Gastrocnemius medialis (tissue), 4 donors: ENCODE results near the gene TROAP. TPM values are rescaled to one million over a fixed set of nuclear protein-coding genes. Genes with fewer than 3 reads are reported as not detected.

Source experiments
- ATAC-seq, 2 donors: fragments of 150-250 bp; one replicate each; pipeline ENCODE4 v1.9.1; 2016
- DNase-seq, 2 donors: peaks; one replicate each; pipeline ENCODE4 v3.0.0-alpha.2; 2019
- H3K27ac ChIP-seq, 4 donors: fragments of 200-600 bp; sonication (generic); 1 replicate in 1 of 4; 2 replicates in 3 of 4; pipeline ENCODE4 v1.5.1; 2016 to 2018; ENCODE audit warnings: mild to moderate bottlenecking in 2 of 4, moderate library complexity in 1 of 4
- H3K27me3 ChIP-seq, 3 donors: fragments of 200-600 bp; sonication (generic) in 2 of 3; 1 replicate in 1 of 3; 2 replicates in 2 of 3; pipeline versions ENCODE4 v1.5.1 to v1.6.0; 2016 to 2019; ENCODE audit warnings: mild to moderate bottlenecking in 1 of 3, moderate library complexity in 1 of 3
- H3K36me3 ChIP-seq, 2 donors: fragments of 200-600 bp; sonication (generic) in 1 of 2; one replicate each; pipeline ENCODE4 v1.5.1; 2017 to 2018
- H3K4me1 ChIP-seq, 2 donors: fragments of 200-600 bp; sonication (generic) in 1 of 2; one replicate each; pipeline ENCODE4 v1.5.1; 2016 to 2017; ENCODE audit warnings: mild to moderate bottlenecking in 2 of 2
- H3K4me3 ChIP-seq, 4 donors: fragments of 200-600 bp; sonication (generic) in 3 of 4; 1 replicate in 1 of 4; 2 replicates in 3 of 4; pipeline ENCODE4 v1.5.1; 2016 to 2019; ENCODE audit warnings: mild to moderate bottlenecking in 2 of 4
- H3K9me3 ChIP-seq, 3 donors: fragments of 200-600 bp; sonication (generic) in 2 of 3; 1 replicate in 1 of 3; 2 replicates in 2 of 3; pipeline ENCODE4 v1.5.1; 2016 to 2019
- CTCF ChIP-seq, 5 experiments: fragments of 450-650 bp in 3 of 5; fragments of 200-600 bp in 2 of 5; sonication (generic) in 2 of 5; IDR thresholded peaks in 4 of 5; conservative IDR thresholded peaks in 1 of 5; 1 replicate in 4 of 5; 2 replicates in 1 of 5; pipeline ENCODE4 v1.5.1; 2016 to 2019; ENCODE audit warnings: antibody characterized with exemption in 5 of 5, mild to moderate bottlenecking in 3 of 5, moderate library complexity in 3 of 5
- POLR2A ChIP-seq, 2 donors: fragments of 450-650 bp; IDR thresholded peaks; one replicate each; pipeline ENCODE4 v1.6.1; 2017; ENCODE audit warnings: antibody characterized with exemption in 2 of 2, mild to moderate bottlenecking in 2 of 2, moderate library complexity in 2 of 2
- in situ Hi-C, 4 donors: fragments of 200-750 bp; cut with MboI; loops; one replicate each; pipeline versions ENCODE4 v1.15.0 to v1.8.0; 2017; ENCODE audit warnings: low sequenced_read_pairs in 4 of 4
- intact Hi-C: fragments of 100-400 bp; cut with DNase I; formaldehyde crosslinking; loops from one replicate; pipeline ENCODE4 v1.15.1; 2023; ENCODE audit warnings: low total_unique reads
- total RNA-seq, 4 donors: library from RNA; depleted of rRNA; stranded (reverse); fragments of >200 nt; gene quantifications; one replicate each; pipeline versions ENCODE4 v1.1.0 to v1.2.3, GENCODE V29; 2016

The TROAP gene
- total RNA-seq, 4 donors from 2014 or later, result 0.24 TPM; not detected in 3

- peak overlapping the region in 2 of 4 donors; percentile 40 to 49 for H3K4me3 ChIP-seq
- H3K36me3 ChIP-seq, result no peaks in the 10 kb centered on the region
- in situ Hi-C loops, result no loop called here
- no peaks in the 10 kb centered on the region for H3K9me3 ChIP-seq
- peaks cover 55 to 79% (median 58%) of the 10 kb centered on the region in 3 donors for H3K27me3 ChIP-seq
- H3K27ac ChIP-seq, result no peak overlapping the region
- DNase-seq (no peak), ATAC-seq (no peak)
- no peak for TF ChIP-seq CTCF (IDR thresholded peaks at IDR 0.05 in 4 of 5, conservative IDR thresholded peaks at IDR 0.05 in 1 of 5)
- TF ChIP-seq POLR2A (IDR thresholded peaks at IDR 0.05), result no peak
- peaks cover 22 to 36% of the 10 kb centered on the region in 2 donors for H3K4me1 ChIP-seq
- intact Hi-C loops, result no loop called here
Observed at GRCh38 chr12:49341777-49342065, 18.7 kb downstream of the TROAP start.

GRCh38 chr12:49342066-49342913 is 19.2 kb downstream of the TROAP start:
- peak in 1 of 2 donors; percentile 19 for DNase-seq

GRCh38 chr12:49342914-49343731 is 20.1 kb downstream of the TROAP start:
- in situ Hi-C loops, result no loop called here
- H3K4me1 ChIP-seq, result peaks cover 36 to 50% of the 10 kb centered on the region in 2 donors
- DNase-seq, result no peak
- no peak overlapping the region for H3K27ac ChIP-seq
- intact Hi-C loops, result no loop called here
- no peaks in the 10 kb centered on the region for H3K9me3 ChIP-seq
- no peaks in the 10 kb centered on the region for H3K36me3 ChIP-seq
- ATAC-seq, result no peak
- TF ChIP-seq CTCF (IDR thresholded peaks at IDR 0.05 in 4 of 5, conservative IDR thresholded peaks at IDR 0.05 in 1 of 5) (no peak), POLR2A (IDR thresholded peaks at IDR 0.05) (no peak)
- H3K27me3 ChIP-seq, result peaks cover 57 to 79% (median 63%) of the 10 kb centered on the region in 3 donors
- peak overlapping the region; percentile 40 to 60 (median 50) for H3K4me3 ChIP-seq

More at GRCh38 chr12:49342066-49342913, 19.2 kb downstream of the TROAP start:
- H3K4me3 ChIP-seq, result peak overlapping the region; percentile 40 to 60 (median 50)
- H3K27ac ChIP-seq, result no peak overlapping the region
- peaks cover 27 to 41% of the 10 kb centered on the region in 2 donors for H3K4me1 ChIP-seq
- intact Hi-C loops, result no loop called here
- H3K9me3 ChIP-seq, result no peaks in the 10 kb centered on the region
- peak; percentile 43 to 63 for ATAC-seq
- H3K36me3 ChIP-seq, result no peaks in the 10 kb centered on the region
- in situ Hi-C loops, result no loop called here
- peaks cover 55 to 79% (median 58%) of the 10 kb centered on the region in 3 donors for H3K27me3 ChIP-seq
- peak; percentile 60 to 81 (median 66) for TF ChIP-seq CTCF (IDR thresholded peaks at IDR 0.05 in 4 of 5, conservative IDR thresholded peaks at IDR 0.05 in 1 of 5)
- TF ChIP-seq POLR2A (IDR thresholded peaks at IDR 0.05), result no peak

GRCh38 chr12:49344486-49345050 is 21.5 kb downstream of the TROAP start:
- TF ChIP-seq POLR2A (IDR thresholded peaks at IDR 0.05) (no peak), CTCF (IDR thresholded peaks at IDR 0.05 in 4 of 5, conservative IDR thresholded peaks at IDR 0.05 in 1 of 5) (no peak)
- DNase-seq, result no peak
- in situ Hi-C loops (no loop called here), intact Hi-C loops (no loop called here)
- no peak for ATAC-seq
- H3K4me1 ChIP-seq, result peaks cover 36 to 53% of the 10 kb centered on the region in 2 donors
- no peaks in the 10 kb centered on the region for H3K36me3 ChIP-seq
- peaks cover 64 to 93% (median 72%) of the 10 kb centered on the region in 3 donors for H3K27me3 ChIP-seq
- peak overlapping the region in 1 of 4 donors; percentile 44 for H3K4me3 ChIP-seq
- H3K27ac ChIP-seq, result no peak overlapping the region
- H3K9me3 ChIP-seq, result no peaks in the 10 kb centered on the region
